ENCODE data around the gene MSRB3. TPM values are rescaled to one million over a fixed set of nuclear protein-coding genes. Genes with fewer than 3 reads are reported as not detected.

MSRB3 gene
- total and polyA plus RNA-seq, 10 of the 15 experiments (the other 5 are each of a cell fraction or from before 2014, with no cell fraction given): 0.07 to 2.7 (median 1.3) TPM

DNA sequence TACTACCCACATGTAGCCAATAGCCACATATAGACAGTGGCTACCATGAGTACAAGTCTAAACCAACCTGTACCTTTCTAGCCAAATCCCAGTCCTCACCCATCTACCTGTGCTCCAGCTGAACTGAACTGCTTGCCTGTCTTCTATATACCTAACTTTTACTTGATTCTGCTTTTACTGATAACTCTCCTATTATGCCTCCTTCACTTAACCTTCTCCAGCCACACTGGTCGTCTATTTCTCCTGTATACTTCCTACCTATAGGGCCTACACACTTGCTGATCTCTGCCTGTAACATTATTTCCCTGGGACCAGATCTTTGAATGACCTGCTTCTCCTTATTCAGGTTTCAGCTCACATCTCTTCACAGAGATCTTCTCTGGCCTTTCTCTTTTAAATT, 26.0 kb upstream of the MSRB3 start (continued):
- TF ChIP-seq, protein P1, sequence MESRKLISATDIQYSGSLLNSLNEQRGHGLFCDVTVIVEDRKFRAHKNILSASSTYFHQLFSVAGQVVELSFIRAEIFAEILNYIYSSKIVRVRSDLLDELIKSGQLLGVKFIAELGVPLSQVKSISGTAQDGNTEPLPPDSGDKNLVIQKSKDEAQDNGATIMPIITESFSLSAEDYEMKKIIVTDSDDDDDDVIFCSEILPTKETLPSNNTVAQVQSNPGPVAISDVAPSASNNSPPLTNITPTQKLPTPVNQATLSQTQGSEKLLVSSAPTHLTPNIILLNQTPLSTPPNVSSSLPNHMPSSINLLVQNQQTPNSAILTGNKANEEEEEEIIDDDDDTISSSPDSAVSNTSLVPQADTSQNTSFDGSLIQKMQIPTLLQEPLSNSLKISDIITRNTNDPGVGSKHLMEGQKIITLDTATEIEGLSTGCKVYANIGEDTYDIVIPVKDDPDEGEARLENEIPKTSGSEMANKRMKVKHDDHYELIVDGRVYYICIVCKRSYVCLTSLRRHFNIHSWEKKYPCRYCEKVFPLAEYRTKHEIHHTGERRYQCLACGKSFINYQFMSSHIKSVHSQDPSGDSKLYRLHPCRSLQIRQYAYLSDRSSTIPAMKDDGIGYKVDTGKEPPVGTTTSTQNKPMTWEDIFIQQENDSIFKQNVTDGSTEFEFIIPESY (IDR thresholded peaks at IDR 0.05): no peak
- TF ChIP-seq PAX8 (IDR thresholded peaks at IDR 0.05): no peak
- TF ChIP-seq SKIL (IDR thresholded peaks at IDR 0.05; ENCODE audit: low read depth, poor library complexity, severe bottlenecking): no peak
- TF ChIP-seq ATF7 (IDR thresholded peaks at IDR 0.05; ENCODE audit: low read depth): no peak
- no peak for TF ChIP-seq PML (IDR thresholded peaks at IDR 0.05; ENCODE audit: low read length)
- TF ChIP-seq, protein P2, sequence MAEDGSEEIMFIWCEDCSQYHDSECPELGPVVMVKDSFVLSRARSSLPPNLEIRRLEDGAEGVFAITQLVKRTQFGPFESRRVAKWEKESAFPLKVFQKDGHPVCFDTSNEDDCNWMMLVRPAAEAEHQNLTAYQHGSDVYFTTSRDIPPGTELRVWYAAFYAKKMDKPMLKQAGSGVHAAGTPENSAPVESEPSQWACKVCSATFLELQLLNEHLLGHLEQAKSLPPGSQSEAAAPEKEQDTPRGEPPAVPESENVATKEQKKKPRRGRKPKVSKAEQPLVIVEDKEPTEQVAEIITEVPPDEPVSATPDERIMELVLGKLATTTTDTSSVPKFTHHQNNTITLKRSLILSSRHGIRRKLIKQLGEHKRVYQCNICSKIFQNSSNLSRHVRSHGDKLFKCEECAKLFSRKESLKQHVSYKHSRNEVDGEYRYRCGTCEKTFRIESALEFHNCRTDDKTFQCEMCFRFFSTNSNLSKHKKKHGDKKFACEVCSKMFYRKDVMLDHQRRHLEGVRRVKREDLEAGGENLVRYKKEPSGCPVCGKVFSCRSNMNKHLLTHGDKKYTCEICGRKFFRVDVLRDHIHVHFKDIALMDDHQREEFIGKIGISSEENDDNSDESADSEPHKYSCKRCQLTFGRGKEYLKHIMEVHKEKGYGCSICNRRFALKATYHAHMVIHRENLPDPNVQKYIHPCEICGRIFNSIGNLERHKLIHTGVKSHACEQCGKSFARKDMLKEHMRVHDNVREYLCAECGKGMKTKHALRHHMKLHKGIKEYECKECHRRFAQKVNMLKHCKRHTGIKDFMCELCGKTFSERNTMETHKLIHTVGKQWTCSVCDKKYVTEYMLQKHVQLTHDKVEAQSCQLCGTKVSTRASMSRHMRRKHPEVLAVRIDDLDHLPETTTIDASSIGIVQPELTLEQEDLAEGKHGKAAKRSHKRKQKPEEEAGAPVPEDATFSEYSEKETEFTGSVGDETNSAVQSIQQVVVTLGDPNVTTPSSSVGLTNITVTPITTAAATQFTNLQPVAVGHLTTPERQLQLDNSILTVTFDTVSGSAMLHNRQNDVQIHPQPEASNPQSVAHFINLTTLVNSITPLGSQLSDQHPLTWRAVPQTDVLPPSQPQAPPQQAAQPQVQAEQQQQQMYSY (CRISPR knock-in tag; IDR thresholded peaks at IDR 0.05): no peak
- TF ChIP-seq ATF2 (IDR thresholded peaks at IDR 0.05; ENCODE audit: low read length): no peak
- TF ChIP-seq RBBP5 (conservative IDR thresholded peaks at IDR 0.05): no peak
- TF ChIP-seq ZNF207 (IDR thresholded peaks at IDR 0.05; ENCODE audit: borderline replicate concordance): no peak
- no peak for TF ChIP-seq ASH2L (IDR thresholded peaks at IDR 0.05; ENCODE audit: borderline replicate concordance, low read depth)
- no peak for TF ChIP-seq SMAD5 (IDR thresholded peaks at IDR 0.05; ENCODE audit: low read depth)
- TF ChIP-seq NR2C2 (IDR thresholded peaks at IDR 0.05; ENCODE audit: borderline replicate concordance, control insufficient read depth, insufficient read length, low read depth): no peak

Measured in GM12878 (cell line).